ENCODE results near the gene BAHCC1. TPM values are rescaled to one million over a fixed set of nuclear protein-coding genes. Genes with fewer than 3 reads are reported as not detected.

Gene BAHCC1
- total RNA-seq, 1 donor = 11.2 TPM

DNA sequence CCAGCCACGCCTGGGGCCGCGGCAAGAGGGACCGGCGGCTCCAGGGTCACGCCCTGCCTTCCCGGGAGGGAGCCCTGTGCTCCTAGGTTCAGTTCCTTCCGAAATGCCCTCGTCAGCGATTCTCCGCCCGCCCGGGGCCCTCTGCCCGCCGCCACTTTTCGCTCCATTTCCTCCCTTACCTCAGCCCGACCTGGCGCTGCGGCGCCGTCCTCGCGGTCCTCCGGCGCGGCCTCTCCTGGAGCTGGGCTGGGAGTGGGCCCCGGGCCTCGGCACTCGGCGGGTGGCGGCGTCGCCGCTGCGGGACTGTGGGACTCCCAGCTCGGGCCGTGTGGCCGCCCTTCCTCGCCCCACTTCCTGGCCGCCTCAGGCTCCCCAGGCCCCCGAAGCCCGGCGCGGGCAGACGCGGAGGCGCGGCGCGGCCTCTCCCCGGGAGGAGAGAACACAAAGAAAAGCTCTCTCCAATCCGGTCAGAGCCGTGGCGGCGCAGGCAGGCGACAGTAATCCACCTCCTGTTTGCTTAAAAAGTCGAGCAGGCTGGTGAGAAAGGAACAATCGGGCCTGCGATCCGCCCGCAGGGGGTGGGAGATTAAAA is 1.6 kb downstream of the BAHCC1 start:
- Histone ChIP-seq H3K9me3 (ENCODE audit: low read depth, low read length) (no peaks in the 10 kb centered on the region), H3K4me2 (ENCODE audit: insufficient read depth, low read length) (peak overlapping the region; percentile 95), H3K27me3 (ENCODE audit: insufficient read depth, low read length) (no peaks in the 10 kb centered on the region), H3K4me1 (ENCODE audit: insufficient read depth, low read length) (peaks cover 40% of the 10 kb centered on the region), H3K36me3 (ENCODE audit: insufficient read depth, low read length) (no peaks in the 10 kb centered on the region), H3K79me2 (ENCODE audit: insufficient read depth, low read length) (peaks cover 75% of the 10 kb centered on the region), H4K20me1 (ENCODE audit: insufficient read depth, low read length) (peaks cover 8% of the 10 kb centered on the region), H3K27ac (ENCODE audit: low read depth, low read length) (peak overlapping the region; percentile 86), H3K4me3 (ENCODE audit: insufficient read depth, low read length) (peak overlapping the region; percentile 84), H2AFZ (ENCODE audit: low read length) (peak overlapping the region; percentile 70)
- peak; percentile 93 for DNase-seq (ENCODE audit: insufficient read length, low spot score, missing footprints)
- TF ChIP-seq, protein P1, sequence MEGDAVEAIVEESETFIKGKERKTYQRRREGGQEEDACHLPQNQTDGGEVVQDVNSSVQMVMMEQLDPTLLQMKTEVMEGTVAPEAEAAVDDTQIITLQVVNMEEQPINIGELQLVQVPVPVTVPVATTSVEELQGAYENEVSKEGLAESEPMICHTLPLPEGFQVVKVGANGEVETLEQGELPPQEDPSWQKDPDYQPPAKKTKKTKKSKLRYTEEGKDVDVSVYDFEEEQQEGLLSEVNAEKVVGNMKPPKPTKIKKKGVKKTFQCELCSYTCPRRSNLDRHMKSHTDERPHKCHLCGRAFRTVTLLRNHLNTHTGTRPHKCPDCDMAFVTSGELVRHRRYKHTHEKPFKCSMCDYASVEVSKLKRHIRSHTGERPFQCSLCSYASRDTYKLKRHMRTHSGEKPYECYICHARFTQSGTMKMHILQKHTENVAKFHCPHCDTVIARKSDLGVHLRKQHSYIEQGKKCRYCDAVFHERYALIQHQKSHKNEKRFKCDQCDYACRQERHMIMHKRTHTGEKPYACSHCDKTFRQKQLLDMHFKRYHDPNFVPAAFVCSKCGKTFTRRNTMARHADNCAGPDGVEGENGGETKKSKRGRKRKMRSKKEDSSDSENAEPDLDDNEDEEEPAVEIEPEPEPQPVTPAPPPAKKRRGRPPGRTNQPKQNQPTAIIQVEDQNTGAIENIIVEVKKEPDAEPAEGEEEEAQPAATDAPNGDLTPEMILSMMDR (IDR thresholded peaks at IDR 0.05; ENCODE audit: extremely low read depth, low read depth, low read length) = no peak

DNA sequence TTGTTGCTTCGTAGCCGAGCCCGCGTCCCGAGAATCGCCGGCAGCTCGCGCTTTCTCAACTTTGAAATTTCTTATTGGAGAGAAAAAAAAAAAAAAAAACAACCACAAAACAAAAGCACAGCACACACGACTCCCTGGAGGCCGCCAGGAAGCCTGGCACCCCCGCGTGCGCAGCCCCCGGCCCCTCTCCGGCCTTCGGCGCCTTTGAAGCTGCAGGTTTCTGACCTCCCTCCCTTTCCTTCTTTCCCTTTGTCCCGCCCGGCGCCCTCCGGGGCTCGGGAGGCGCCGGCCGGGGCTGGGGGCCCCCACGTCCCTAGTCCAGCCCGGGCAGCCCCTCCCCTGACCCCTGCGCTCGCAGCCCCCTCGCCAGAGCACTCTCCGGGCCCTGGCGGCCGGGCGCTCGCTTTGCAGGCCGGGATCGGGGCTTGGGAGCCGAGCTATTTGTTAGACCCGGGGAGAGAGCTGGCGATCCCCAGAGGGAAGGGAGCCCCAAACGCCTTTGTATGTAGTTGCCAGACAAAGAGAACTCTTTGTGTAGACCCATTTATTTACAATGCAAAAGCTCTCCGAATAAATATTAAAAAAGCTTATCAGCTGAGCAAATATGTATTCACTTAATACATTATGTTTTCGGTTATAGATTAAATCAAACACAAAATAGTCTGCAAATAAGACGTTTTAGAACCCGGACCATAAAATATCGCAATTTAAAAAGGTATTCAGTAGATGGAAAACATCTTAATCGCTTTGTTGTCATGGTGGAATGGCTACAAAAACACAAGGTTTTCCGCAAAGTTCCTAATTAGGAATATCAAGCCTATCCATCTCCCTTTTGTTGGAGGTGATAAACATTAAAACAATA is 2.3 kb downstream of the BAHCC1 start:
- Histone ChIP-seq H2AFZ (ENCODE audit: low read length) (peak overlapping the region; percentile 70), H3K4me1 (ENCODE audit: insufficient read depth, low read length) (peaks cover 40% of the 10 kb centered on the region), H3K36me3 (ENCODE audit: insufficient read depth, low read length) (no peaks in the 10 kb centered on the region), H3K4me2 (ENCODE audit: insufficient read depth, low read length) (peak overlapping the region; percentile 95), H4K20me1 (ENCODE audit: insufficient read depth, low read length) (peaks cover 8% of the 10 kb centered on the region), H3K9me3 (ENCODE audit: low read depth, low read length) (no peaks in the 10 kb centered on the region), H3K79me2 (ENCODE audit: insufficient read depth, low read length) (peaks cover 75% of the 10 kb centered on the region), H3K27me3 (ENCODE audit: insufficient read depth, low read length) (no peaks in the 10 kb centered on the region), H3K4me3 (ENCODE audit: insufficient read depth, low read length) (peak overlapping the region; percentile 84), H3K27ac (ENCODE audit: low read depth, low read length) (peak overlapping the region; percentile 86)
- TF ChIP-seq, protein P1 (IDR thresholded peaks at IDR 0.05; ENCODE audit: extremely low read depth, low read depth, low read length) = no peak
- DNase-seq (ENCODE audit: insufficient read length, low spot score, missing footprints) = peak; percentile 94

DNA sequence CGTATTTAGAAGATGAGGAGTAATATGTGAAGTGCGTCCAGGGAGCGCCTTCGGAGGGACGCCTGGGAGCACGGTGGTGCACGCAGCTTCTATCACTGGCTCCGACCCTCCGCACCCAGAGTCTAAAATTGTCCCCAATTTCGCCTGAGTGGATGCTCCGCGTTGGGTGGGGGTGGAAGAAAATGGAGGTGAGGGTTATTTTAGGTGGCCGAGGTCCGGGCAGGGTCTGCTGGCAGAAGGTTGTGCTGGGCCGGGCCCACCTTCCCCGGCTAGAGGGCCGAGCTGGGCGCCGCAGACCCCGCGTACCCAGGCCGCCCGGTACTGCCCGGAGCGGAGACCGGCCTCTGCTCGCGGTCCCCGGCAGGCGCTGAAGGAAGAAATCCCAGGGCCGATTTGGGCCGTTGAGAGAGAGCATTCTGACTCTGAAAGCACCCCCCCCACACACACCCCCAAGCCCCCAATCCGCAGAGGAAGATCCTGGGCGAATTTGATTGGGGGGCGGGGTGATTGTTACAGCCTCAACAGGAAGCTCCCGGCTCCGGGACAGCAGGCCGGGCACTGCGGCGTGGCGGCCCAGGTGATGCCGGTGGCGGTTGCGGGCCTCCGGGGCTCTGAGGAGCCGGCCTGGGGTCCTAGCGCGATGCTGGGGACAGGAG is 3.0 kb downstream of the BAHCC1 start:
- peak overlapping the region; percentile 47 for H2AFZ ChIP-seq (ENCODE audit: low read length)
- no peaks in the 10 kb centered on the region for H3K9me3 ChIP-seq (ENCODE audit: low read depth, low read length)
- H3K27me3 ChIP-seq (ENCODE audit: insufficient read depth, low read length) = no peaks in the 10 kb centered on the region
- peak; percentile 91 for DNase-seq (ENCODE audit: insufficient read length, low spot score, missing footprints)
- H3K4me2 ChIP-seq (ENCODE audit: insufficient read depth, low read length) = peak overlapping the region; percentile 95
- TF ChIP-seq, protein P1 (IDR thresholded peaks at IDR 0.05; ENCODE audit: extremely low read depth, low read depth, low read length) = no peak
- no peaks in the 10 kb centered on the region for H3K36me3 ChIP-seq (ENCODE audit: insufficient read depth, low read length)
- H3K4me1 ChIP-seq (ENCODE audit: insufficient read depth, low read length) = peaks cover 44% of the 10 kb centered on the region
- peaks cover 74% of the 10 kb centered on the region for H3K79me2 ChIP-seq (ENCODE audit: insufficient read depth, low read length)
- H3K27ac ChIP-seq (ENCODE audit: low read depth, low read length) = peak overlapping the region; percentile 86
- H3K4me3 ChIP-seq (ENCODE audit: insufficient read depth, low read length) = peak overlapping the region; percentile 84
- peaks cover 8% of the 10 kb centered on the region for H4K20me1 ChIP-seq (ENCODE audit: insufficient read depth, low read length)

Data from osteoblast (primary cell).